ENCODE measurements around the gene ARCN1.

ARCN1 gene

DNA sequence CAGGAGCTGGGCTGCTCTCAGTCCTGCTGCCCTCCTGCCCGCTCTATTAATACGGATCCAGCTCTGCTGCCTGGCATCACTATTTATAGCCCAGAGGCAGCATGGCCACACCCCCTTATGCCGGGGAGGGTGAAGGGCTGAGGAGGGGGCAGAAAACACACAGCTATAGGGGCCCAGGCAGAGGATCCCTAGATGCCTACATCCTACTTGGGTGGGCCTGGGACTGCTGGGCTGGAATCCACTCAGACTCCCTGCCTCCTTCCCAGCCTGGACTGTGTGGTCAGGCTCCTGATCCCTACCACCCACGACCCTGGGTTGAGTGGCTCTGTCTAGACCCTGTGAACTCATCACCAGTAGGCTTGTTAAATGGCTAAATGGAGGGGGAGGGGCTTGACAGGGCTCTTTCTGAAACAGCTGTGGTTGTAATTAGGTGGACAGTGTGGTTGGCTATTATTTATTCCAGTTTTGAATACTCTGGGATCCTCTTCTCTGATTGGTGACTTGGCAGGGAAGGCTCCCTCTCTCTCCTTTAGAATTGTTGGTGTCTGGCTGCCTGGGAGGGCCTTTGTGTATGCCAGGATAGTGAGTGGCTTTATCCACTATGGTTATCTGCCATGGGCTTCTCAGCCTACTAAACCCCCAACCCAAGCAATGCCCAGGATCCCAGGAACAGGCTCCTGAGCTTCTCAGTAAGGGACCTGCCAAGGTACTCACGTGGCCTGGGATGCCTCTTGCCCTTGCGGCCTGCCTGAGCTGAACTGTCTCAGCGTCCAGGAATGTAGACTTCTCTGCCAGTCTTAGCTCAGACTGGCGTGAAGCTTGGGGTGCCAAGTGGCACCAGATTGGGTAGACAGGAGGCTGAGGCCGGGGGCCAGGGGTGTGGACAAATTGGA is 50.4 kb downstream of the ARCN1 start:
- no peak for DNase-seq

GRCh38 chr11:118623269-118623655 is 51.1 kb downstream of the ARCN1 start:
- no peak for DNase-seq

DNA sequence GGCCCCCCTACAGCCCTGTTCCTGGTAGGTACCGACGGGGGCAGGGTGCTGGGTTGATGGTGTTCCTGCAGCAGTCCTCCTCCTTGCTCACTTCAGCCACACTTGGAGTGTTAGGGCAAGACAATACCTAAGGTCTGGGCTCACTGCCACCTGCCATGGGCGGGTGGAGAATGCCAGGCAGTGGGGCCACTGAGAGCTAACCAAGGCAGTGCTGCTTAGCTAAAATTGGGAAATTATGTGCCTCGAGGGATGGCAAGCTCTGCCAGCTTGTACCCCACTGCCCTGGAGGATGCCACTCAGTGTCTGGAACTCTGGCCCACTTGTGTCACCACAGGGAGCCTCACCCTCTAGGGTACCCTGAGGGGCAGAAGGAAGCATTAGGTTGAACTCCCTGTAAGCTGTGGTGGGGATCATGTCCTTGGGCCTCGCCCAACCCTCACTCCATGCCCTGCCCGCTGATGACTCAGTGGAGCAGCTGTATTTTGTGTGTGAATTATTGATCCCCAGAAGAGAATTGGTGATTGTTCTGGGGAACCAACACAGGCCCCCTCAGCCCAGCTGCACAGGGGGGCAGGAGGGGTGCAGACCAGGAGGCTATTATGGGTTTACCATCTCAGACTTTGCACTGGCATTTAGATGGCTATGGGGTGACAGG is 53.0 kb downstream of the ARCN1 start:
- no peak for DNase-seq

- DNase-seq, result no peak
Observed at GRCh38 chr11:118625976-118626375, 53.8 kb downstream of the ARCN1 start.

GRCh38 chr11:118627566-118627965 is 55.4 kb downstream of the ARCN1 start:
- no peak for DNase-seq

- DNase-seq, result no peak
Observed at GRCh38 chr11:118628031-118628430, 55.8 kb downstream of the ARCN1 start.

DNA sequence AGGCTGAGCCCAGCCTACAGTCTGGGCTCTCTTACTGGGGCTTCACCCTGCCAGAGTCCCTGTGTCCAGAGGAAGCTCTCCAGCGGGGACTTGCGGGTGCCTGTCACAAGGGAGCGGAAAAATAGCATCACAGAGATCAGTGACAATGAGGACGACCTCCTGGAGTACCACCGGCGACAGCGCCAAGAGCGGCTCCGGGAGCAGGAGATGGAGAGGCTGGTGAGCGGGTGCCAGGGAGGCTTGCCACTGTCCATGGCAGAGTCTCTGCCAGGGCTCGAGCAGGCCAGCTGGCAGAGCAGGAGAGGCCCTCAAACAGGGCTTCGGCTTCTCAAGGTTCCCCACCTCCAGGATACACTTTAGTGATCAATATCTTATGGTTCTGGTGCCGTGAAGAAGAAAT is 56.2 kb downstream of the ARCN1 start:
- no peak for DNase-seq

DNA sequence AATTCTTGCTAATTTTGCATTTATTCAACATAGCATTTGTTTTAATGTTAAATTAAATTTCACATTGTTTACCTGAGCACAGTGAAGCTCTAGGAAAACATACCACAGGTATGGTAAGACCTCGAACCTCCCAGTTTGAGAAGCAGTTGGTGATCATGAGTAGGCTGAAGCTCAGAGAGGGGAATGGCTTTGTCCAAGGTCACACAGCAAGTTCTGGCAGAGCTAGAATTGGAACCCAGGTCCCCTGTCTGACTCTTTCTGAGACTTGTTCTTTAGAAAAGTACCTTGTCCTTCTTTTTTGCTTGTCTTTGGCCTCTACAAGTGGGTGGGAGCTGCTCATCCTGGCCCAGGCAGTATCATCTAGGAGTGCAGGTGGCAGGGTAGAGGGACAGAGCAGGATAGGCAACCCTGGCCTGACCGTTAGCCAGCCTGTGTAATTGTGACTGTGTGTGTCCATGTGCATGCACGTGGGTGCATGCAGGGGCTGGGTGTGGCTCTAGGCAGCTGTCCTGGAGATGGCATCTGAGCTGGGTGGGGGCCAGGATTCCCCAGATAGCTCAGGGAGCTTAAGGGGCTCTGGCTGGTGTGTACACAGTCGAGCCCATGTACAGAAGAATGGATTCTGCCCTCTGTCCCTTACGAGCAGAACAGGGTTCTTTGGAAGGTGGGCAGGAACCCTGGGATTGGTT is 56.8 kb downstream of the ARCN1 start:
- no peak for DNase-seq

GRCh38 chr11:118629761-118630661 is 57.8 kb downstream of the ARCN1 start:
- DNase-seq, result no peak

DNA sequence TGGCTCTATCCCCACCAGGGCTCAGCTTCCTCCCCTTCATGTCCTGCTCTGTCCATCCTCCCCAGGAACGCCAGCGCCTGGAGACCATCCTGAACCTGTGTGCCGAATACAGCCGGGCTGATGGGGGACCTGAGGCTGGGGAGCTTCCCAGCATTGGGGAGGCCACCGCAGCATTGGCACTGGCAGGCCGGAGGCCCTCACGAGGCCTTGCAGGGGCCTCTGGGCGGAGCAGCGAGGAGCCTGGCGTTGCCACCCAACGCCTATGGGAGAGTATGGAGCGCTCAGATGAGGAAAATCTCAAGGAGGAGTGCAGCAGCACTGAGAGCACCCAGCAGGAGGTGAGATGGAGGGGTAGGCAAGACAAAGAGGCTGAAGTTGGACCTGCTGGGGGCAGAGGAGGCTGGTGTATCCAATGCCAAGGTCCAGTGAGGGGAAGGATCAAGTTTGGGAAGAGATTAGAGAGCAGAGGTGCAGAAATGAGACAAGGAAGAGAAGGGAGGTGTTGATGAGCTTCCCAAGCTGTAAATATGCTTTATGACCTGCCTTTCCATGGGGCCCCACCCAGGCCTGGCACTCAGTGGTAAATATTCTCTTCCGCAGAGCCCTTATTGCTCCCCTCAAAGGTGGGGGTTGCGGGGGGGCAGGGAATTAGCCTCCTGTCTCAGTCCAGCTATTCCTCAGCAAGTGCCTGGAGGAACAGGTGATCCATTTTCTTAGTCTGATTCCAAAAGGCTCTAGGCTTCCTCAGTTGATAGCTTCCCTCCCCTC is 59.1 kb downstream of the ARCN1 start:
- no peak for DNase-seq

DNA sequence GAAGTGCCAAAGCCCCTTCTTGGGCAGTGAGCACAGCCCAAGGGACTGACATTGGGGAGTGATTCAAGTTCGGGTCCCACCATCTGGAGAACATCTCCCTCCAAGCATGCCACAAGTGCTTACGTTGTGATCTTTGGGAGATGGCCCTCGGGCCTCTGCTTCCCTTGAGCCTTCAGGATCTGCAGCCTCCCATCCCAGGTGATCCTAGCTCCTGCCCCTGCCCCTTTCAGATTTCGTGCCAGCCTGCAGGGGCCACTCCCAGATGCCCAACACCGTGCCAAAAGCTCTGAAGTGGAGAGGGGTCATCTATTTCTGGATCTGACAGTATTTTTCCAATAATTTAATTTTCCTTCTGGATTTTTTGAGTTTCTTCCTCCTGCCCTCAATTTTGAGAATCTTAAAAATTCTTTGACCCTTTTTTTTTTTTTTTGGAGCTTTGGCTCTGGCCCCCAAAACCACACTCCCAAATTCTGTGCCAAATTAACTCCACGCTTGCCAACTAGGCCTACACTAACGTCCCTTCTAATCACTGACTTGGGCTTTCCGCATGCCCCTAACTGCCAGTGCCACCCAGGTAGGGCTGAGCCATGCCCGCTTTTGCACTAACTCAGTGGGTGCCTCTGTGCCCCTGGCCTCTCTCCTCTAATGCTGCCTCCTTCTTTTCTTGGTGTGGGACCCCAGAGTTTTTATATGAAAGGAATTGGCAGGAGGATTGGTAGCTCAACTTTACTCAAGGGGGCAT is 60.5 kb downstream of the ARCN1 start:
- no peak for DNase-seq

DNA sequence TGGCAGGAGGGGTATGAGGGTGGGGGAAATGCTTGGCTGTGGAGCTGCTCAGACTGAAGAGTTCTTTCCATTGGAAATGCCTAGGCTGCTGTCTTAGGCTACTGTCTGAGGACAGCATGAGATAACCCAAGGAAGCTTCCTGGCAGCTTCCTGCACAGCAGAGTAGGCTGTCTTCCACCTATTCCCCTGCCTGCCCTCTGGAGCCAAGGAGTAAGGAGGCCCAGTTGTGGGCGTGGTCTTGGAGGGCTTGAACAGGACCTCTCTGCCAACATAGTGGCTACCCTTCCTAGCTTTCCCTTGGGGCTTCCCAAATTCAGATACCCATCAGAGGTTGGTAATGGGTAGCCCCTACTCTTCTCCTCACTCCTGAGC is 61.1 kb downstream of the ARCN1 start:
- DNase-seq, result no peak

DNA sequence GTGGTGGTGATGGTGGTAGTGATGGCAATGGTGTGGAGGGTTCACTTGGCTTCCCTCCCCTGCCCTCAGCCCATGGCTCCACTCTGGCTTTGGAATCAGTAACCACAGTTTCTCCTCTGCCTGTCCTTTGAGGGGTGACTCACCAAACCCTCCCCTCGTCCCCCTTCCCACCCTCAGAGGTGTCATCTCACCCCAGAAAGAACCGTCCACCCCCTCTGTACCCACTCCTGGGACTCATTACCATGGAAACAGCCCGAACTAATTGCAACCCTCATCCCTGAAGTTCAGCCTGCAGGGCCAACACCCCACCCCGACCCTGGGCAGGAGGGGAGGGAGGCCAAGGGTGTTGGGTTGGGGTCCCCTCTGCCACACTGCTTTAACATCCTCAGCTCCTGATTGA is 61.8 kb downstream of the ARCN1 start:
- no peak for DNase-seq

DNA sequence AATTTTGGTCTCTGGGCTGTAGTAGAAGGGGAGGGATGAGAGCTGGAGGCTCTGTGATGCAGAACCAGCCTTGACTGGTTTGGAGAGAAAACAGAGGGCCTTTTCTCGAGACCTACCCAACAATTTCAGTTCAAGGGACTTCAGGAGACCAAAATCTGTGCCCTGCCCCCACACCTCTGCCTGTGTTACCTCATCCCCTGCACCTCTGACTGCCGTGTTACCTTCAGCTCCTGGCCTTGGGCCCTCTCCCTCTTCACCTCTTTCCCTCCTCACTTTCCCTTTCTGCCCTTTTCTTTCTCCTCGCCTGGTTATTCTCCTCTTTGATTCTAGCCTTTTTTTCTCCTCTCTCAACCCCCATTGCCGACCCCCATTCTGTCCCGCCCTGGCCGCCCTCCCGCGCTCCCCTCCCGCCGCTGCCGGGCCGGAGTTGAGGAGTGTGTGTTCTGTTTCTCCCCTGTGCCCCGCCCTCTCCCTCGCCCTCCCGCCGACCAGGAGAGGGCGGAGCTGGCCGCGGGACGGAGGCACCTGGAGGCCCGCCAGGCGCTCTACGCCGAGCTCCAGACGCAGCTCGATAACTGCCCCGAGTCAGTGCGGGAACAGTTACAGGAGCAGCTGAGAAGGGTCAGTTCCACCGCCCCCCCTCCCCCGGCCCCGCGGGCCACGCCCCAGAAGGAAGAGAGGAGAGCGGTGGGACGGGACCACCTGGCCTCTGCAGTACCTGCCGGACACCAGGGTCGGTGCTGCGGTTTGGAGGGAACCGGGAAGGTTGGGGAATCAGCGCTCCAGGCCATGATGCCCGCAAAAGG is 62.4 kb downstream of the ARCN1 start:
- DNase-seq, result no peak

DNA sequence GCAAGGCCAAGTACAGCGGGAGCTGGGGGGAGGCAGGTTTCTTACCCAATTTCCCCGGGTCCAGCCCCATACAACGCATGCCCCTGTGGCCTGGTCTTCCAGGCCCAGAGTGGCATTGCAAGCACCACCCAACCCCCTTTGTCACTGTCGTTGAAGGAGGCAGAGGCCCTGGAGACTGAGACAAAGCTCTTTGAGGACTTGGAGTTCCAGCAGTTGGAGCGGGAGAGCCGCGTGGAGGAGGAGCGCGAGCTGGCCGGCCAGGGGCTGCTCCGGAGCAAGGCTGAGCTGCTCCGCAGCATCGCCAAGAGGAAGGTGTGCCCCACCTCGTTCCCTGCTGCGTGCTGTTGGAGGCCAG is 63.0 kb downstream of the ARCN1 start:
- DNase-seq, result no peak

- DNase-seq, result no peak
Observed at GRCh38 chr11:118635642-118636041, 63.4 kb downstream of the ARCN1 start.

- DNase-seq, result no peak
Observed at GRCh38 chr11:118636569-118637290, 64.5 kb downstream of the ARCN1 start.

DNA sequence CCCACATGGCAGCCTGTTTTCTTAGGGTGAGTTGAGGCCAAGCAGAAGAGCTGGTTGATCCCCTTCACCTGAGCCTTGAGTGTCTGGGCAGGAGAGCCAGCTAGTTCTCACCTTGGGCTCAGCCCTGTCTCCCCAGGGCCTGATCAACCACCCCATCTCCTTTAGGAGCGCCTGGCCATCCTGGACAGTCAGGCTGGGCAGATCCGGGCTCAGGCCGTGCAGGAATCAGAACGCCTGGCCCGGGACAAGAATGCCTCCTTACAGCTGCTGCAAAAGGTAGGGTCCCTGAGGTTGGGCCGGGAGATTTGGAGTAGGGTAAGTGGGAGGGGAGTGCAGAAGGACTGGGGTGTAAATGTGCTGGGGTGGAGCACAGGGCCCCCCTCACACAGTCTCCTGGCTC is 66.5 kb downstream of the ARCN1 start:
- no peak for DNase-seq

GRCh38 chr11:118639899-118640298 is 67.7 kb downstream of the ARCN1 start:
- no peak for DNase-seq

Measured in activated effector memory CD4-positive, alpha-beta T cell treated with Interleukin-2 at 50 U/mL for 16 hours (primary cell).